ENCODE data around the gene SNX9. TPM values are rescaled to one million over a fixed set of nuclear protein-coding genes. Genes with fewer than 3 reads are reported as not detected.

The SNX9 gene
- total and polyA plus RNA-seq, 2 of the 4 experiments (the other 2 are of a cell fraction): 35.3 to 41.2 TPM

GRCh38 chr6:157911278-157911677, 88.2 kb downstream of the SNX9 start:
- Histone ChIP-seq H3K4me3 (ENCODE audit: insufficient read depth, low read depth, low read length) (no peak overlapping the region), H2BK15ac (ENCODE audit: low read depth, low read length) (no peak overlapping the region), H3K27ac (ENCODE audit: insufficient read depth, low read length) (0 out of 2 replicates have a peak overlapping the region, but pooled peaks have one; percentile 17), H3K4me1 (ENCODE audit: control insufficient read depth, insufficient read depth, low read length) (peaks cover 7% of the 10 kb centered on the region), H3K9me1 (ENCODE audit: insufficient read depth, low read length) (peaks cover 3% of the 10 kb centered on the region; the same call in 1 of the 2 replicates), H2BK120ac (ENCODE audit: low read depth, low read length) (no peak overlapping the region), H3K18ac (ENCODE audit: low read depth, low read length) (no peak overlapping the region), H2BK5ac (ENCODE audit: low read depth, low read length, poor library complexity, severe bottlenecking) (peak overlapping the region; percentile 21), H4K20me1 (ENCODE audit: insufficient read depth, low read length) (peaks cover 14% of the 10 kb centered on the region; the same call in 1 of the 2 replicates), H3K56ac (ENCODE audit: extremely low read depth, insufficient read depth, low read length) (no peak overlapping the region), H2AK5ac (ENCODE audit: low read depth, low read length) (no peak overlapping the region; the same call in 1 of the 2 replicates), H4K5ac (ENCODE audit: low read depth, low read length) (no peak overlapping the region), H3K27me3 (ENCODE audit: control insufficient read depth, insufficient read depth, low read length) (no peaks in the 10 kb centered on the region), H3K79me1 (ENCODE audit: low read depth in 1 of 2, low read length in 2 of 2) (peaks cover 10 to 38% of the 10 kb centered on the region in 2 experiments; a peak in 3 of 4 replicates), H4K8ac (ENCODE audit: low read depth in 2 of 2, low read length in 2 of 2) (no peak overlapping the region; a peak in 1 of 4 replicates), H2AFZ (replicated peaks; ENCODE audit: low read length, poor library complexity) (no peak overlapping the region), H3K14ac (replicated peaks; ENCODE audit: low read depth, low read length) (peak overlapping the region; percentile 4; the same call in 1 of the 2 replicates), H2AK9ac (replicated peaks; ENCODE audit: low read depth, low read length, poor library complexity) (no peak overlapping the region), H4K91ac (ENCODE audit: insufficient read depth, low read depth, low read length) (no peak overlapping the region), H3K9ac (ENCODE audit: low read depth, low read length) (no peak overlapping the region; the same call in 1 of the 2 replicates), H2BK20ac (ENCODE audit: low read depth, low read length) (no peak overlapping the region), H3K23ac (ENCODE audit: low read depth, low read length) (peak overlapping the region; percentile 72; the same call in 1 of the 2 replicates), H3K36me3 (ENCODE audit: control insufficient read depth, insufficient read depth, low read length) (peaks cover 26% of the 10 kb centered on the region), H3K4me2 (ENCODE audit: low read depth, low read length) (no peak overlapping the region), H3K9me3 (ENCODE audit: control insufficient read depth, insufficient read depth, low read length) (no peaks in the 10 kb centered on the region), H3K4ac (ENCODE audit: low read depth, low read length) (0 out of 2 replicates have a peak overlapping the region, but pooled peaks have one; percentile 13)
- DNase-seq: no peak
- dilution Hi-C loops (cut with HindIII; ENCODE audit: low sequenced_read_pairs, unreplicated experiment) (no loop called here), in situ Hi-C loops (cut with MboI; ENCODE audit: low sequenced_read_pairs) (no loop called here), intact Hi-C loops (cut with micrococcal nuclease) (no loop called here)
- ChIA-PET CTCF (no interaction called here), POLR2A (ENCODE audit: unreplicated experiment) (no interaction called here)
- no TSS peak for BruUV-seq (replicated peaks)
- no peak for ATAC-seq (ENCODE audit: low read depth)
- 79% methylated on average over 4 of the region's 9 CpGs; no CpG with 5 or more reads in 1 of the 2 experiments for WGBS, 2 experiments (ENCODE audit: extremely low coverage in 2 of 2, insufficient read length in 1 of 2)
- no peak for TF ChIP-seq CEBPB (IDR thresholded peaks at IDR 0.05; ENCODE audit: low read depth, low read length)
- TF ChIP-seq RAD21 (IDR thresholded peaks at IDR 0.05; ENCODE audit: low read length): no peak
- TF ChIP-seq, protein P1, sequence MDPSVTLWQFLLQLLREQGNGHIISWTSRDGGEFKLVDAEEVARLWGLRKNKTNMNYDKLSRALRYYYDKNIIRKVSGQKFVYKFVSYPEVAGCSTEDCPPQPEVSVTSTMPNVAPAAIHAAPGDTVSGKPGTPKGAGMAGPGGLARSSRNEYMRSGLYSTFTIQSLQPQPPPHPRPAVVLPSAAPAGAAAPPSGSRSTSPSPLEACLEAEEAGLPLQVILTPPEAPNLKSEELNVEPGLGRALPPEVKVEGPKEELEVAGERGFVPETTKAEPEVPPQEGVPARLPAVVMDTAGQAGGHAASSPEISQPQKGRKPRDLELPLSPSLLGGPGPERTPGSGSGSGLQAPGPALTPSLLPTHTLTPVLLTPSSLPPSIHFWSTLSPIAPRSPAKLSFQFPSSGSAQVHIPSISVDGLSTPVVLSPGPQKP (IDR thresholded peaks at IDR 0.05; ENCODE audit: borderline replicate concordance, low read depth, low read length): no peak
- no peak for TF ChIP-seq USF2 (IDR thresholded peaks at IDR 0.05; ENCODE audit: low read depth, low read length)
- no peak for TF ChIP-seq FOS (IDR thresholded peaks at IDR 0.05; ENCODE audit: low read depth, low read length)
- no peak for TF ChIP-seq BHLHE40 (IDR thresholded peaks at IDR 0.05; ENCODE audit: low read depth, low read length)
- TF ChIP-seq POLR2A (IDR thresholded peaks at IDR 0.05; ENCODE audit: low read depth, low read length): no peak
- no peak for TF ChIP-seq MAZ (IDR thresholded peaks at IDR 0.05; ENCODE audit: borderline replicate concordance, low read depth, low read length)
- TF ChIP-seq RCOR1 (IDR thresholded peaks at IDR 0.05; ENCODE audit: insufficient replicate concordance, low read length): no peak

All from IMR-90 (cell line).